ENCODE results near the gene EFCAB6. TPM values are rescaled to one million over a fixed set of nuclear protein-coding genes. Genes with fewer than 3 reads are reported as not detected.

EFCAB6 gene
- total RNA-seq, 2 donors from 2014 or later: 2.2 to 2.5 TPM

GRCh38 chr22:43854121-43854785 lies 42.1 kb upstream of the EFCAB6 start:
- Histone ChIP-seq H3K4me3 (no peak overlapping the region), H3K27ac (no peak overlapping the region), H3K4me1 (ENCODE audit: control insufficient read depth in 1 of 2, low read depth in 2 of 2) (no peaks in the 10 kb centered on the region), H3K9me3 (no peaks in the 10 kb centered on the region), H3K27me3 (replicated peaks; ENCODE audit: insufficient read depth) (no peaks in the 10 kb centered on the region), H3K36me3 (no peaks in the 10 kb centered on the region)
- no peak for TF ChIP-seq CTCF (IDR thresholded peaks at IDR 0.05)
- ATAC-seq (ENCODE audit: insufficient number of reproducible peaks, low FRiP score, low read depth) (no peak), DNase-seq (ENCODE audit: low spot score) (no peak)

- no peaks in the 10 kb centered on the region for H3K27me3 ChIP-seq (replicated peaks; ENCODE audit: insufficient read depth)
Observed at GRCh38 chr22:43853328-43853931, 41.3 kb upstream of the EFCAB6 start.

GRCh38 chr22:43852573-43853327 lies 40.6 kb upstream of the EFCAB6 start:
- Histone ChIP-seq H3K27me3 (replicated peaks; ENCODE audit: insufficient read depth) (no peaks in the 10 kb centered on the region), H3K9me3 (no peaks in the 10 kb centered on the region), H3K4me1 (ENCODE audit: control insufficient read depth in 1 of 2, low read depth in 2 of 2) (no peaks in the 10 kb centered on the region), H3K36me3 (no peaks in the 10 kb centered on the region), H3K4me3 (no peak overlapping the region), H3K27ac (no peak overlapping the region)
- no peak for ATAC-seq (ENCODE audit: insufficient number of reproducible peaks, low FRiP score, low read depth)
- no peak for DNase-seq (ENCODE audit: low spot score)
- no peak for TF ChIP-seq CTCF (IDR thresholded peaks at IDR 0.05)

More at GRCh38 chr22:43853328-43853931, 41.3 kb upstream of the EFCAB6 start:
- no peaks in the 10 kb centered on the region for H3K9me3 ChIP-seq
- no peaks in the 10 kb centered on the region for H3K36me3 ChIP-seq
- H3K27ac ChIP-seq: no peak overlapping the region
- H3K4me1 ChIP-seq (ENCODE audit: control insufficient read depth in 1 of 2, low read depth in 2 of 2): no peaks in the 10 kb centered on the region
- no peak overlapping the region for H3K4me3 ChIP-seq
- DNase-seq (ENCODE audit: low spot score): no peak
- no peak for TF ChIP-seq CTCF (IDR thresholded peaks at IDR 0.05)
- ATAC-seq (ENCODE audit: insufficient number of reproducible peaks, low FRiP score, low read depth): no peak

- ATAC-seq (ENCODE audit: insufficient number of reproducible peaks, low FRiP score, low read depth): no peak
- Histone ChIP-seq H3K9me3 (no peaks in the 10 kb centered on the region), H3K4me3 (no peak overlapping the region), H3K27me3 (replicated peaks; ENCODE audit: insufficient read depth) (no peaks in the 10 kb centered on the region), H3K4me1 (ENCODE audit: control insufficient read depth in 1 of 2, low read depth in 2 of 2) (no peaks in the 10 kb centered on the region), H3K36me3 (no peaks in the 10 kb centered on the region), H3K27ac (no peak overlapping the region)
- no peak for TF ChIP-seq CTCF (IDR thresholded peaks at IDR 0.05)
- DNase-seq (ENCODE audit: low spot score): no peak
Observed at GRCh38 chr22:43851979-43852307, 39.8 kb upstream of the EFCAB6 start.
